ENCODE measurements around the gene PRR5L.

The PRR5L gene

DNA sequence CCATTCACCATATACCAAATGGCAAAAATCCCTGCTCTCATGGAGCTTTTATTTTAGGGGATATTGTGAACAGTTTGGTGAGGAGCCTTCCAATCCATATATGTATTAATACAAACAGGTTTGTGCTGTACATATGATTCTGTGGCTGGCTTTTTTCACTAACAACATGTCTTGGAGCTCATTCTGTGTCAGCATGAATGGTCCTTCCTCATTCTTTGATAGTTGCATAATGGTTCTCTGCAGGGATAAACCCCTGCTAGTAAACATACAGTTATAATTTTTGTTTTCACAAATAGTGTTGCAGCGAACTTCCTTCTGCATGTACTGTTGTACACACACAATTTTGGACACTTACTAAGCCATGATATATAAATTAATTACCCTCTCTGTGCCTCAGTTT, 8.3 kb downstream of the PRR5L start:
- H3K4me3 ChIP-seq (ENCODE audit: low read depth in 1 of 2, low read length in 2 of 2), result no peak overlapping the region
- no peaks in the 10 kb centered on the region for H3K9me3 ChIP-seq (ENCODE audit: control insufficient read depth in 1 of 2, low read length in 2 of 2)
- no peaks in the 10 kb centered on the region for H3K27me3 ChIP-seq (ENCODE audit: control insufficient read depth in 1 of 2, insufficient read depth in 2 of 2, low read length in 2 of 2)
- peaks cover 0 to 10% of the 10 kb centered on the region in 2 donors for H3K4me1 ChIP-seq (ENCODE audit: control insufficient read depth in 1 of 2, insufficient read depth in 2 of 2, low read length in 2 of 2)
- H3K9ac ChIP-seq (ENCODE audit: low read depth in 1 of 2, low read length in 2 of 2), result no peak overlapping the region
- H3K27ac ChIP-seq (ENCODE audit: low read depth, low read length), result no peak overlapping the region
- H3K36me3 ChIP-seq (ENCODE audit: control insufficient read depth in 1 of 2, insufficient read depth in 2 of 2, low read length in 2 of 2), result no peaks in the 10 kb centered on the region

- no peak overlapping the region for H3K4me3 ChIP-seq (ENCODE audit: low read depth in 1 of 2, low read length in 2 of 2)
- H3K9ac ChIP-seq (ENCODE audit: low read depth in 1 of 2, low read length in 2 of 2), result no peak overlapping the region
- H3K36me3 ChIP-seq (ENCODE audit: control insufficient read depth in 1 of 2, insufficient read depth in 2 of 2, low read length in 2 of 2), result no peaks in the 10 kb centered on the region
- peaks cover 0 to 10% of the 10 kb centered on the region in 2 donors for H3K4me1 ChIP-seq (ENCODE audit: control insufficient read depth in 1 of 2, insufficient read depth in 2 of 2, low read length in 2 of 2)
- no peak overlapping the region for H3K27ac ChIP-seq (ENCODE audit: low read depth, low read length)
- H3K27me3 ChIP-seq (ENCODE audit: control insufficient read depth in 1 of 2, insufficient read depth in 2 of 2, low read length in 2 of 2), result no peaks in the 10 kb centered on the region
- no peaks in the 10 kb centered on the region for H3K9me3 ChIP-seq (ENCODE audit: control insufficient read depth in 1 of 2, low read length in 2 of 2)
Observed at GRCh38 chr11:36305047-36305446, 9.0 kb downstream of the PRR5L start.

GRCh38 chr11:36306888-36307287, 10.8 kb downstream of the PRR5L start:
- Histone ChIP-seq H3K4me3 (ENCODE audit: low read depth in 1 of 2, low read length in 2 of 2) (no peak overlapping the region), H3K27me3 (ENCODE audit: control insufficient read depth in 1 of 2, insufficient read depth in 2 of 2, low read length in 2 of 2) (no peaks in the 10 kb centered on the region), H3K36me3 (ENCODE audit: control insufficient read depth in 1 of 2, insufficient read depth in 2 of 2, low read length in 2 of 2) (no peaks in the 10 kb centered on the region)

DNA sequence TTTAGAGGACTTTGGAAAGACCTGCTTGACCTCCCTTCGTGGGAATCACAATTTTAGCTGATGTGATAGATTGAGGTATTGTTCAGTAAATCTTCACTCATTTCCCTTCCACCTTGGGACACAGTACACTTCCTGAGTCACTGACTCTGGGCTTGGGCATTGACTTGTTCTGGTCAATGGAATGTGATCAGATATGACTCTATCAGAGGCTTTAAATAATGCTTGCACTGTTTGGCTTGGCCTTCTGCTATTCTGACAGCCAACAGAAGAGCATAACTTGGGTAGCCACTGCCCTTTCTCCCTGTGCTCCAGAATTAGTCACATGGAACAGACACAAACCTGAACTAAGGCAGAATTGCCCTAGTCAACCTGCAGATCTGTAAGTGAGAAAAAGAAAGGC, 12.5 kb downstream of the PRR5L start:
- H3K4me3 ChIP-seq (ENCODE audit: low read depth in 1 of 2, low read length in 2 of 2), result no peak overlapping the region

More at GRCh38 chr11:36306888-36307287, 10.8 kb downstream of the PRR5L start:
- Histone ChIP-seq H3K4me1 (ENCODE audit: control insufficient read depth in 1 of 2, insufficient read depth in 2 of 2, low read length in 2 of 2) (no peaks in the 10 kb centered on the region), H3K9me3 (ENCODE audit: control insufficient read depth in 1 of 2, low read length in 2 of 2) (no peaks in the 10 kb centered on the region), H3K9ac (ENCODE audit: low read depth in 1 of 2, low read length in 2 of 2) (no peak overlapping the region), H3K27ac (ENCODE audit: low read depth, low read length) (no peak overlapping the region)

GRCh38 chr11:36309779-36310178, 13.7 kb downstream of the PRR5L start:
- H3K27ac ChIP-seq (ENCODE audit: low read depth, low read length), result no peak overlapping the region
- H3K9me3 ChIP-seq (ENCODE audit: control insufficient read depth in 1 of 2, low read length in 2 of 2), result no peaks in the 10 kb centered on the region
- no peak overlapping the region for H3K9ac ChIP-seq (ENCODE audit: low read depth in 1 of 2, low read length in 2 of 2)
- H3K4me3 ChIP-seq (ENCODE audit: low read depth in 1 of 2, low read length in 2 of 2), result no peak overlapping the region
- no peaks in the 10 kb centered on the region for H3K4me1 ChIP-seq (ENCODE audit: control insufficient read depth in 1 of 2, insufficient read depth in 2 of 2, low read length in 2 of 2)
- H3K36me3 ChIP-seq (ENCODE audit: control insufficient read depth in 1 of 2, insufficient read depth in 2 of 2, low read length in 2 of 2), result no peaks in the 10 kb centered on the region
- no peaks in the 10 kb centered on the region for H3K27me3 ChIP-seq (ENCODE audit: control insufficient read depth in 1 of 2, insufficient read depth in 2 of 2, low read length in 2 of 2)

More for the DNA sequence above, 12.5 kb downstream of the PRR5L start:
- Histone ChIP-seq H3K9me3 (ENCODE audit: control insufficient read depth in 1 of 2, low read length in 2 of 2) (no peaks in the 10 kb centered on the region), H3K27me3 (ENCODE audit: control insufficient read depth in 1 of 2, insufficient read depth in 2 of 2, low read length in 2 of 2) (no peaks in the 10 kb centered on the region), H3K4me1 (ENCODE audit: control insufficient read depth in 1 of 2, insufficient read depth in 2 of 2, low read length in 2 of 2) (no peaks in the 10 kb centered on the region), H3K27ac (ENCODE audit: low read depth, low read length) (no peak overlapping the region), H3K36me3 (ENCODE audit: control insufficient read depth in 1 of 2, insufficient read depth in 2 of 2, low read length in 2 of 2) (no peaks in the 10 kb centered on the region), H3K9ac (ENCODE audit: low read depth in 1 of 2, low read length in 2 of 2) (no peak overlapping the region)

DNA sequence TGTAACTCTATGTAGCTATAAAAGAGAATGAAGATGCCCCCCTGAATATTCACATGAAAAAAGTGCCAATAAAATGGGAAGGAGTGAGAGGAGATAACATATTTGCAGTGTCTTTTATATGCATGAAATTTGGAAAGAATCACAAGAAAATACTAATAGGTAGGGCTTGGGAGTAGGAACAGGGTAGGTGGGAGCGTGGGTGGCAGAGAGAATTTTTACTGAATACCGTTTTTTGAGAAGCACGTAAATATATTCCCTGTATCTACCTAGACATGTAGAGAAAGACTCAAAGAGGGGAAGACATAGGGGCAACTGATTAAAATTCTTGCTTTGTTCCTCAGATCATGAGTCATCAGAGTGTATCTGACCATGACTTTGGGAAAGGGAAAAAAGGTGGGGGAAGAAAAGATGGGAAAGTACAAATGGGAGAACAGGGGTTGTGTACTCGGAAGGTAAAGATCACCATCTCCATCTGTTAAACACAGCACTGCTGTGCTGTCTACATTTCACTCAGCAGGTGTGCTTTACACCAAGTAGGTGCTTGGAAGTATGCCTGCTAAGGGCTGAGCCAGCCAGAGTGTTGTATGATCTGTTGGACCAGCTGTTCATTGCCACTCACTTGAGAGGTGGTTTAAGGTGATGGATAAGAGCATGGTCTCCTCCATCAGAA, 16.0 kb downstream of the PRR5L start:
- no peaks in the 10 kb centered on the region for H3K36me3 ChIP-seq (ENCODE audit: control insufficient read depth in 1 of 2, insufficient read depth in 2 of 2, low read length in 2 of 2)
- H3K9me3 ChIP-seq (ENCODE audit: control insufficient read depth in 1 of 2, low read length in 2 of 2), result no peaks in the 10 kb centered on the region
- no peak overlapping the region for H3K4me3 ChIP-seq (ENCODE audit: low read depth in 1 of 2, low read length in 2 of 2)
- no peak overlapping the region for H3K27ac ChIP-seq (ENCODE audit: low read depth, low read length)
- no peak overlapping the region for H3K9ac ChIP-seq (ENCODE audit: low read depth in 1 of 2, low read length in 2 of 2)
- H3K27me3 ChIP-seq (ENCODE audit: control insufficient read depth in 1 of 2, insufficient read depth in 2 of 2, low read length in 2 of 2), result no peaks in the 10 kb centered on the region
- no peaks in the 10 kb centered on the region for H3K4me1 ChIP-seq (ENCODE audit: control insufficient read depth in 1 of 2, insufficient read depth in 2 of 2, low read length in 2 of 2)

- H3K27ac ChIP-seq (ENCODE audit: low read depth, low read length), result no peak overlapping the region
- H3K4me1 ChIP-seq (ENCODE audit: control insufficient read depth in 1 of 2, insufficient read depth in 2 of 2, low read length in 2 of 2), result no peaks in the 10 kb centered on the region
- H3K27me3 ChIP-seq (ENCODE audit: control insufficient read depth in 1 of 2, insufficient read depth in 2 of 2, low read length in 2 of 2), result no peaks in the 10 kb centered on the region
- no peaks in the 10 kb centered on the region for H3K36me3 ChIP-seq (ENCODE audit: control insufficient read depth in 1 of 2, insufficient read depth in 2 of 2, low read length in 2 of 2)
- H3K9ac ChIP-seq (ENCODE audit: low read depth in 1 of 2, low read length in 2 of 2), result no peak overlapping the region
- H3K4me3 ChIP-seq (ENCODE audit: low read depth in 1 of 2, low read length in 2 of 2), result no peak overlapping the region
- no peaks in the 10 kb centered on the region for H3K9me3 ChIP-seq (ENCODE audit: control insufficient read depth in 1 of 2, low read length in 2 of 2)
Observed at GRCh38 chr11:36312611-36313472, 16.8 kb downstream of the PRR5L start.

- H3K9me3 ChIP-seq (ENCODE audit: control insufficient read depth in 1 of 2, low read length in 2 of 2), result no peaks in the 10 kb centered on the region
- no peak overlapping the region for H3K27ac ChIP-seq (ENCODE audit: low read depth, low read length)
- H3K4me1 ChIP-seq (ENCODE audit: control insufficient read depth in 1 of 2, insufficient read depth in 2 of 2, low read length in 2 of 2), result no peaks in the 10 kb centered on the region
- no peak overlapping the region for H3K4me3 ChIP-seq (ENCODE audit: low read depth in 1 of 2, low read length in 2 of 2)
- H3K27me3 ChIP-seq (ENCODE audit: control insufficient read depth in 1 of 2, insufficient read depth in 2 of 2, low read length in 2 of 2), result no peaks in the 10 kb centered on the region
- H3K36me3 ChIP-seq (ENCODE audit: control insufficient read depth in 1 of 2, insufficient read depth in 2 of 2, low read length in 2 of 2), result no peaks in the 10 kb centered on the region
- H3K9ac ChIP-seq (ENCODE audit: low read depth in 1 of 2, low read length in 2 of 2), result no peak overlapping the region
Observed at GRCh38 chr11:36313750-36314433, 17.8 kb downstream of the PRR5L start.

GRCh38 chr11:36314434-36314767, 18.3 kb downstream of the PRR5L start:
- no peaks in the 10 kb centered on the region for H3K27me3 ChIP-seq (ENCODE audit: control insufficient read depth in 1 of 2, insufficient read depth in 2 of 2, low read length in 2 of 2)
- no peak overlapping the region for H3K9ac ChIP-seq (ENCODE audit: low read depth in 1 of 2, low read length in 2 of 2)
- H3K4me3 ChIP-seq (ENCODE audit: low read depth in 1 of 2, low read length in 2 of 2), result no peak overlapping the region
- no peaks in the 10 kb centered on the region for H3K36me3 ChIP-seq (ENCODE audit: control insufficient read depth in 1 of 2, insufficient read depth in 2 of 2, low read length in 2 of 2)
- H3K9me3 ChIP-seq (ENCODE audit: control insufficient read depth in 1 of 2, low read length in 2 of 2), result no peaks in the 10 kb centered on the region
- H3K4me1 ChIP-seq (ENCODE audit: control insufficient read depth in 1 of 2, insufficient read depth in 2 of 2, low read length in 2 of 2), result no peaks in the 10 kb centered on the region
- H3K27ac ChIP-seq (ENCODE audit: low read depth, low read length), result no peak overlapping the region

- Histone ChIP-seq H3K9ac (ENCODE audit: low read depth in 1 of 2, low read length in 2 of 2) (no peak overlapping the region), H3K4me1 (ENCODE audit: control insufficient read depth in 1 of 2, insufficient read depth in 2 of 2, low read length in 2 of 2) (no peaks in the 10 kb centered on the region), H3K9me3 (ENCODE audit: control insufficient read depth in 1 of 2, low read length in 2 of 2) (no peaks in the 10 kb centered on the region), H3K27ac (ENCODE audit: low read depth, low read length) (no peak overlapping the region), H3K4me3 (ENCODE audit: low read depth in 1 of 2, low read length in 2 of 2) (no peak overlapping the region), H3K27me3 (ENCODE audit: control insufficient read depth in 1 of 2, insufficient read depth in 2 of 2, low read length in 2 of 2) (no peaks in the 10 kb centered on the region), H3K36me3 (ENCODE audit: control insufficient read depth in 1 of 2, insufficient read depth in 2 of 2, low read length in 2 of 2) (no peaks in the 10 kb centered on the region)
Observed at GRCh38 chr11:36316049-36316448, 20.0 kb downstream of the PRR5L start.
